Fibroblast of skin of left biceps (primary cell): ENCODE measurements around the gene C3orf49.

Experiments used
- DNase-seq, 2 experiments: peaks; one replicate each; pipeline ENCODE4 v3.0.0-alpha.2; 2013; ENCODE audit warnings: low read depth in 2 of 2

C3orf49 gene

DNA sequence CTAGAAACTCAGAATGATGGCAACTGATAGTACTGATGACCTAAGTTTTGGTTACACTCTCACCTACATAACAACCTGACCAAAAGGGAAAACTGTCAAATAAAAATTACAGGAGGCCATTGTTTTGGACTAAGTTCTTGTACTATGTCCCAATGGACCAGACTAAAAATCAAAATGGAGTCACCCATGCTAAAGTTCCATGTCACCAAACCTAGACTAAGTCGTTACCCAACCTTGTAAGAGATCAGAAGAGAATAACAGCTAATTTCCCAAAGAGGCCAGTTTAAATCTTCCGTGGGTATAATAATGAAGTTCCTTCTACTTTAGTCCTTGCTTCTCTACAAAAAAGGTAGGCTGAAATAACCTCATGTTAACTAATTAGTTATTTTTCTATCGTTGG lies 32.2 kb downstream of the C3orf49 start:
- DNase-seq: no peak

DNA sequence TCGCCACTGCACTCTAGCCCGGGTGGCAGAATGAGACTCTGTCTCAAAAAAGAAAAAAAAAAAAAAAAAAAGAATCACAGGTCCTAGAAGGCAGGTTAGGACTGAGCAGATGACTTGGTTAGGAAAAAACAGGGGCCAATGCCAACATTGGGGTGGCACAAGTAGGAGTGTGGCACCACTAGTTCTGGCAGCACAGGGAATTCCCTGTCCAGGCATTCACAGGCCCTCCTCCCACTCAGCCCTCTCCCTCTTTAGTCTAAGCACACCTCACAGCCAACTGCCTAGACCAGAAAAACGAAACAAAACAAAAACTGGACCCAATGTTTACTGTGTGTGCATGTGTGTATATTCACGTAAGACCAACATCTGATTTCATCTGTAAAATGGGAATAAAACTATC lies 34.0 kb downstream of the C3orf49 start:
- DNase-seq: no peak

DNA sequence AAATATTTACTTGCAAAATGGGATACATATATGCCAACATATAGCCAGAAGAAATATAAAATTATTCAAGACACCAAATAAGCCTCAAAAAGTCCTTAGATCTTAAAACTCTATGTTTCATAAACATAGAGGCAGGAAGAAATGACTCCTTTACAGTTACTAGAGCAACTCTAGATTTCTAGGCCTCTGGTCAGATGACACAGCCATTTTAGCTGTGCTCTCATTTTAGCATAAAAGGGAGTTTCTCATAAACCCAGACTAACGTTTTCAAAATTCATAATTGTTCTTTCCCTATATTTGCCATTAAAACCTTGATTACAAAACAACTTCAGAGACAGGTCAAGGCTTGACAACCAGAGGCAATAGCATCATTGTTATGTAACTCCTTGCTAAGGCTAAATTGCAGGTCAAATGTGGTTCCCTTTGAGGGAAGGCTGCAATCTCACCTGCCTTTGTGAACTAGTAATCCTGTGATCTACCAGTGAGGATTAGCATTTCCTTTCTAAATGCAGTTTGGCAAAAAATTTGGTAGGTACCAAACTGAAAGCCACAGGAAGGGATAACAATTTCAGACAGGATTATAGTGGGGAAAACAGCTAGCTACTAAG lies 36.3 kb downstream of the C3orf49 start:
- no peak for DNase-seq

DNA sequence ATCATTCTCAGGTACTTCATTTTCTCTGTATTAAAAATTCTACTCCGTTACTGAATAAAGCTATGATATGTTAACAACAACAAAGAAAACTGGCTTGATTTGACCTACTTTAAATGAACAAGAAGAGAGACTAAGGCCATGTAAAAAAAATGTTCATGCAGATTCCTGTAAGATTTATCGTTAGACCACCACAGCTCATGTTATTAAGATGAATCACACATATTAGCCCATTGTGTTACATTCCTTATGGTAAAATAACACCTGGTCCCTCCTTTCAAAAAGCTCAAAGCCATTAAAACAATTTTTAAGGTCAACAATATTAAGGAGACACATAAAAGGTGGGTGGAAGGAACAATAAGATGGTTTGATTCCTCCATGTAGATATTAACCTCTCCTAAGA lies 38.2 kb downstream of the C3orf49 start:
- no peak for DNase-seq

DNA sequence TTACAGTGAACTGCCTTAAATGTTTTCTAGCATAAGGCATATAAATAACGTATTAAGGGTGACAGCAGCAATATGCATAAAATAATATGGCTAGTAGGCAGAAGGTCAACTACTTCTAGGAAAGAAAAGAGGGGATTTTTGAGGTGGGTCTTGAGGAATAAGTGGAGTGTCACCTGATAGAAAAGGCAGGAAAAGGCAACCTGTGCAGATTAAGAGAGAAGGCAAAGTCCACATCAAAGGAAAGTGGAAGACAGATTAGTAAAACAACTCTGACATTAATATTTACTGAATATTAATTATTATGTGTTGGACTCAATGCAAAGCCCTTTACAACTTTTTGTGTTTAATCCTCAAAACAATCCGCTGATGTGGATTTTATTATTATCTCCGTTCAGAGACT lies 41.7 kb downstream of the C3orf49 start:
- no peak for DNase-seq

DNA sequence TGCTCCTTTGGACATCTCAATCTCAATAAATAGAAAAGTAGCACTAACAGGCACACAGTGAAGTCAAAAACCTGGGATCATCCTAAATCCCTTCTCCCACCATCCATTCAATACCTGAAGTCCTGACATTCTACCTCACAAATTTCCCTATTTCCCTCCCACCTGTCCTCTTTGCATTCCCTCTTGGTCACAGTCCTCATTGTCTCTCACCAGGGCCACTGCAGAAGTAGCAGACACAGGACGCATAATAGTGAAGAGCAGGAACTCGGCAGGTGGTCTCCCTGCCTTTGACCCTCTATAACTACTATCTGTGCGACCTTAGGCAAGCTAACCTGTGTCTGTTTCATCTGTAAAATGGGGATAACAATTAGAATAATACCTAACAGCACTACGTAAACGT lies 42.2 kb downstream of the C3orf49 start:
- DNase-seq: no peak

DNA sequence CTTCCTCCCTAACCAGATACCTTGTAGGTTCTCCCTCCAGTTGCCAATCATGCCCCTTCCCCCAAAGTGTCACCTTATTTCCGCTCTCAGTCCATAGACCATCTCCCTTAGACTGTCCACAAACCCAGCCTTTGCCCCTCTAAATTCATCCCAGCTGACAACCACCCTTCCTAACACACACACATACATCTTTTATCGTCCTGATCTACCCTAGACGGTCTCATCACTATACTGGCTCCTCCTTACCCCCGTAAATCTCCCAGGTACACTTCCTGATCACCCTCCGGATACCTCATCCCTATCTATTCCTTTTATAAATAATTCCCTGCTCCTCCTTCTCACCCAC lies 43.7 kb downstream of the C3orf49 start:
- DNase-seq: no peak

DNA sequence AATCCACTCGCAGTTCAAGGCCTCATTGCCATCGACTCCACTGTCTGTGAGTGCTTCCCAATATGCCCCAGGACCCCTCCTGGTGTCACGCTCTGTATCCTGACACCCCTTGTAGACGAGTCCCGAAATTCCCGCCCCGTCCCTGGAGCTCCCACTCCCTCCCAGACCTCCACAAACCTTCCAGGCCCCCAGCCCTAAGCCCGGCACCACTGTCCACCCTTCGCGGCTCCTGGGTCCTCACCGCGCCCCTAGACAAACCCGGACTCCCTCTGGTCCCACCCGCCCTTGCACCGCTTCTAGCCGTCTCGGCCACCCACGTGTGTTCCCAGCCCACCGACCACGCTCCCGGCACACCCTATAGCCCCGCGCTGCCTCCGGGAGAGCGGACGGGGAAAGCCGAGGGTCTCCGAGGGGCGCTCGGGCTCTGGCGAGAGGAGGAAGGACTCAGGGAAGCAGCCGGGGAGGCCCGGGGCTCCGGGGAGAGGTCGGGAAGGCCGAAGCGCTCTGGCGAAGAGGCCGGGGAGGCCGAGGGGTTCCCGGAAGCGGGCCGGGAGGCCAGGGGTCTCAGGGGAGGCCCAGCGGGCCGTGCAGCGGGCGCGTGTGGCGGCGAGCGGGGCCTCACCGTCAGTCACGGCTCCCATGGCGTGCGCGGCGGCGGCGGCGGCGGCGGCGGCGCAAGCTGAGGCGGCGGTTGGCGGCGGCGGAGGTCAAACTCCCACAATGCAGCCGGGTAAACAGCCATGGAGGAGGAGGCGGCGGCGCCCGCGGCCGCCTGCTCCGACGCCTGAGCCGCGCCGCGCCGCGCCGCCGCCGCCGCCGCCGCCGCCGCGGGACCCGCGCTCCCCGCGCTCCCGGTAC lies 44.3 kb downstream of the C3orf49 start, which contains the start of the genes ATXN7 and THOC7:
Gene ATXN7 (plus strand): TSS at position 718 of the 858 bp plus-strand sequence. CDS start 48,732 bp downstream, outside the sequence.
Gene THOC7 (minus strand): TSS at position 656 of the 858 bp plus-strand sequence. CDS start 15 bp downstream, at position 641.
- no peak for DNase-seq

DNA sequence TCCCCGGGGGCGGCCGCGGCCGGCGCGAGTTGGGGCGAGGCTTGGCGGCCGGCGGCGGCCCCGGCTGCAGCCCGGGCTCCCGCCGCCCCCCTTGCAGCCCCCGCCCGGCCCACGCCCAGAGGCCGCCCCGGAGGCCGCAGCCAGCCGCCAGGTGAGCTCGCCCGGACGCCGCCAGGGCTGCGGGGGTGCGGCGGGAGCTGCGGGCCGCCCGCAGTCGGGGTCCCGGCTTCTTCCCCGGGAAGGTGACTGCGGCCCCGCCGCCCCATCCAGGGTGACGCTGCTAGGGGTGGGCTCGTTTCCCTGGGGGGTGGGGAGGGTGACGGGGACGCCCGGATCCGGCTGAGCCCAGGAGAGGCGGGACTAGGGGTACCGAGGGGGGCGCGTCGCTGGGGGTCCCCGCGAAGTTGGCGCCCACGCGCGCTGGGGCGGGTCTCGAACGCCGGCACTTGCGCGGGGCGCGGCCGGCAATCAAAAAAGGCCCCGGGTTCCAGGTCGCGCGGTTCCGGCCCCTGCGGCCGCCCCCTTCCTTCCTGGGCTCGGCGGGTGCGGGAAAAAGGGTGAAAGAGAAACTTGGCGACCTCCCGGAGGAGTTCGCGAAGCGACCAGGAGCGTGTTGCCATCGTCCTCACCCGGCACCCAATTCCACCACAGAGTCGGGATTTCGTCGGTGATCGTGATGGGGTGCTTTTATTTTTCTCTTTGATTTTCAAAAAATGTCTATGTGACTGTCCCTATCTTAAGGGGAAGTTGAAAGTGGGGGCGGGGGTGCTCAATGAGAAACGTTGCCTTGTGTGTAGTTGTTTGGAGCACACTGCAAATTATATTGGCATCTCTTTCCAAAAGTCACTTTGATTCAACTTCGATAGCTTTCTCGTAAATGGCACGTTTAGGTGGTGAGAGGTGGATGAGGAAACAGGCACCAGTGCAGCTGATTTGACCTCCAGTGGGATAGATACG lies 45.2 kb downstream of the C3orf49 start:
- DNase-seq: no peak

DNA sequence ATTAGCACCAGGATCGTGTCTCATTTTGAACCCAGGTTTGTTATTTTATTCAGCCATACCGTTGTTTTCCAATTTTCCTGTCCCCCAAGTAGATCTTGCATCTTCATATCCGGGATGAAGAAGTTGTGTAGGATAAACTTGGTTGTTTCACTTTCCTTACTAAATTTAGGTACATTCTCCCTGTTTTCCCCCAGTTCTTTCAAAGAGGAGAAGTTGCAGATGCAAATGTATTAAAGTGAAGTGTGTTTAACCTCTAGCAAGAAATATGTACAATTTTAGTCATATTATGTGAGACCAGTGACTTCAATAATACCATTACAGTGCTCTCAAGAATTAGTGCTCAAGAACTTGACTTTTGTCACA lies 45.8 kb downstream of the C3orf49 start:
- DNase-seq: no peak

DNA sequence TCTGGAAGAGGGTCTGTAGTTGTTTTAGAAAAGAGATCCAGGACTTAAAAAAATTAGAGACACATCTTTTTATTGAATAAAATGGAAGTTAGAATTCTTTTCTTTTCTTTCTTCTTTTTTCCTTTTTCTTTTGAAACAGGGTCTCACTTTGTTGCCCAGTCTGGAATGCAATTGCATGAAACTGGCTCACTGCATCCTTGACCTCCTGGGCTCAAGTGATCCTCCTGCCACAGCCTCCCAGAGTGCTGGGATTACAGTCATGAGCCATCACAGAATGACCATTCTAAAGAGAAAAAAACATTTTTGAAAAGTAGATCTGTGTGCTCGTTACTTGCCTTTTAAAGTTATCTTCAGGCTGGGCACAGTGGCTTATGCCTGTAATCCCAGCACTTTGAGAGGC lies 48.1 kb downstream of the C3orf49 start:
- no peak for DNase-seq

DNA sequence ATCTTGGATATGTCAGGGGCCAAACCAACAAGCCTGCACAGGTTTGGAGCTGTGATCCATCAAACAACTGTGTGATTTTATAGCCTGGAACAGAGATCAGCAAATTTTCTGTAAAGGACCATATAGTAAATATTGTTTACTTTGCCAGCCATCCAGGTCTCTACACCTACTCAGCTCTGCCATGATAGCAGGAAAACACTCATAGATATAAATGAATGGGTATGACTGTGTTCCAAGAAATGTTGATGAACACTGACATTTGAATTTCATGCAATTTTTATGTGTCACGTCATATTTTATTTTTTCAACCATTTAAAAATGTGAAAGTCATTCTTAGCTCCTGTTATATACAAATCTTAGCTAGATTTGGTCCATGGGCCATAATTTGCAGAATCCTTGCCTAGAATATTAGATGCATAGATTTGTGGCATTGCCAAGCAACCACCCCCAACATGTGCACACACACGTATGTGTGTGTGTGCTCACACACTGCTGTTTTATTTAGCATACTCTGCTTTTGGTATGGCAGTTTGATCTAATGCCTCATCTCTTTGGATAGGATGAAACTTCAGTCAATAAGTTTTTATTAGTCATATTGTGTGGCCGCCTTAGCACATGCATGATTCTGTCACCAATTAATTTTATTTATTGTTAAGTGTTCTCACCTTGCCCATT lies 51.0 kb downstream of the C3orf49 start:
- DNase-seq: no peak

DNA sequence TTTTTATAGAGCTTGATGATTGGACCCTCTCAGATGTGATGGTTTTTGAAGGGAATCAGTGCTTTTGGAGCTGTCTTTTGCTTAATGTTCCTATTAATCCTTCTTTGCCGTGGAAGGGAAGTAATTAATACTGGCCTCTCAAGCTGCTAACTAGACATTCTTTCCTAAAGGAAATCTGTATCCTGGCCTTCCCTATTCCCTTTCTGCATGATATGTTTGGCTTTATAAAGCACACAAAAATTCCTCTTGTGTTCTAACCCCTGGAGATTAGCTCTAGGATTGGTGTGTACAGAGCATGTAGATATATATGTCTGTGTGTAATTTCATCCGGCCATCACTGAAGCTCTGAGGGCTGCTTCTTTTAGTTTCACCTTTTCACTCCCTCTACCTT lies 51.5 kb downstream of the C3orf49 start:
- DNase-seq: no peak

DNA sequence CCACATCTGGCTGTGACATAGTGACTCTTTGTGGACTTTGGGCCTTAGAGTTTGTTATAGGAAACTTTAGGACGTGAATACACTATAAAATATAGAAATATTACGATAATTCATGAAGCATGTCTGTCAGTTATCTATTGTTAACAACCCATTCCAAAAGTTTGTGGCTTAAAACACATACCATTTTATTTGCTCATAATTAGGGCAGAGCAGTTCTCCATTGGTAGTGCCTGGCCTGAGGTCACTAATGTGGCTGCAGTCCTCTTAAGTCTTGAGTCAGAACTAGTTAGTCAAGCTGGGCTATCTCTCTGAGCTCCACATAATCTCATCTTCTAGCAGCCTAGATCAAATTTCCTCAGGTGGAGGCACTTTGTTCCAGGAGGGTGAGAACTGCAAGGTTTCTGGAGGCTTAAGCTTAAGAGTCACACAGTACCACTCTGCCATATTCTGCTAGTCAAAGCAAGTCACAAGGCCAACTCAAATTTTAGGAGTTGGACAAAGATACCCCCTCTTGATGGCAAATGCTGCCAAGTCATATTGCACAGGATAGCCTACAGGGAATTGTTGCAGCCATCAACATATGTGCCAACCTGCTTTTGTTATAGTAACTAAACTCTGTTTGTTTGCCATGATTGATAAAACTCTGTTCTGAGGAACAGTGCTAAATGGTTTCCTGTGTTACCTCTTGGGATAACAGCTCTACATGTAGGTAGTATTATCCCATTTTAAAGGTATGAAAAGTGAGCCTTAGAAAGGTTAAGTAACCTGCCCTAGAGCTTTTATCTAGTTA lies 53.2 kb downstream of the C3orf49 start:
- peak; percentile 27 to 32 for DNase-seq

DNA sequence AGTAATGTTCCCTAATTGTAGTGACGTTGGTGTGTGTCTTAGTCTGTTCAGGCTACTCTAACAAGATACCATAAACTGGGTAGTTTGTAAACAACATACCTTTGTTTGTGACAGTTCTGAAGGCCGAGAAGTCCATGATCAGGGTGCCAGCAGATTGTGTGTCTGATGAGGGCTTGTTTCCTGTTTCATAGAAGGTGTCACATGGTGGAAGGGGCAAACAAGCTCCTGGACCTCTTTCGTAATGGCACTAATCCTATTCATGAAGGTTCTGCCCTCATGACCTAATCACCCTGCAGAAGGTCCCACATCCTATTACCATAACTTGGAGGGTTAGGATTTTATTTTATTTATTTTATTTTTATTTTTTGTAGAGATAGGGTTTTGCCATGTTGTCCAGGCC lies 55.7 kb downstream of the C3orf49 start:
- no peak for DNase-seq

DNA sequence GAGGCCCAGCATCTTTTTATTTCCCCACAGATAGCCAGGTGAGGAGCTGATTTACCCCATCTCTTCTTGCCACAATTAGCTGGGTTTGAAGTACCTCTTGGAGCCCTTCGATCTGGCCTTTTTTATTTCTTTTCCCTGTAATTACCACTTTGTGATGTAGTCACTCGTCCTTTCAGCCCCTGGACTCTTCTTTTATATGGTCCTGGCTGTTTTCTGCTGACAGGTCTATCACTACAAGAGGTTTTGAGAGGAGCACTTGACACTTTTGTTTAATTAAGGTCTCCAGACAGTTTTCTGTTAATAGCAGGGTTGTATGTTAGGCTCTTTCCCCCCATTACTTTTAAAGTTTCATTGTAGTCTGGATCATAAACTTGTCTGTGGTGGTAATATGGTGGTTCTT lies 56.4 kb downstream of the C3orf49 start:
- no peak for DNase-seq

DNA sequence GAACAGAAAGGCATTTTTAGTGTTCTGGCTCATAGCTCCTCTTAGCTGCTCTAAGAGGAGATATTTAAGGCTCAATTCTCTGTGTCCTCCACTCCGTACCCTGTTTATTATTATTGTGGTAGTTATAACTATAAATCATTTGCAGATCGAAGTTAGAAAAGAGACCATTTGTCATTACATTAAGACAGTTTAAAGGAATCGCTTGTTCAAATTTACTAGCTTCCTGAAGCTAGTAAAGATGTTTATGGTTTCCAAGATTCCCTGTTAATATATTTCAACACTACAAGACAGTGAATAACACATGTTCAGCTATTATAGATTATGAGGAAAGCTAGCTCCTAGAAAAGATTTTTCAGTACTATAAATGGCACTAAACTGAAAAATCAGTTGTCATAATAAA lies 57.2 kb downstream of the C3orf49 start:
- no peak for DNase-seq

DNA sequence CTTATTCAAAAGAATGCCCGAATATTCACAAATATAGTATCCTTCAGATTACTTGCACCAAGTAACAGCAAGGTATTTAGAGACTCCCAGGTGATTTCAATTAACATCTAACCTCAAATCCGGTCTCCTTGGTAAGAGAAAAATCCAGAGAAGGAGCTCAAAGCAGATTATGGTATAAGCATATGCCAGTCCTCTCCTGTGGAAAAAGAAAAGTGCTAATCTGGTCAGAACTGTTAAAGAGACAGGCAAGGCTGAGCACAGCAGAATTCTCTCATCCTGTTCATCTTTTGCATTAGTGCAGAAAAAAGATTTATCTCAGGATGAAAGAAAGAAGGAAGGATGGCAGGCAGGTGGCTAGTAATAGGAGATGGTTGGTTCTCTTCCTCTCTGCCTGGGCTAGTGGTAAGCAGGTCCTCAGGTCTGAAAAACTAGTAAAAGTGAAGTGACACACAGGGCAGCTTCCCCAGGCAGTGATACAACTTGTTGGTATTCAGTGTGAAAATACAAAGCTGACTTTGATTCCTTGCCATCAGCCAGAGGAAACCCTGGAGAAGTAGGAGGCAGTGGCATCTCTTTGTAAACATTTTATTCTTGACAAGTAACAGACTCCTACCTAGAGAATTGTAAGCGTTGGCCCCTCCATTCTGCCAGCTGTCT lies 58.8 kb downstream of the C3orf49 start:
- no peak for DNase-seq

DNA sequence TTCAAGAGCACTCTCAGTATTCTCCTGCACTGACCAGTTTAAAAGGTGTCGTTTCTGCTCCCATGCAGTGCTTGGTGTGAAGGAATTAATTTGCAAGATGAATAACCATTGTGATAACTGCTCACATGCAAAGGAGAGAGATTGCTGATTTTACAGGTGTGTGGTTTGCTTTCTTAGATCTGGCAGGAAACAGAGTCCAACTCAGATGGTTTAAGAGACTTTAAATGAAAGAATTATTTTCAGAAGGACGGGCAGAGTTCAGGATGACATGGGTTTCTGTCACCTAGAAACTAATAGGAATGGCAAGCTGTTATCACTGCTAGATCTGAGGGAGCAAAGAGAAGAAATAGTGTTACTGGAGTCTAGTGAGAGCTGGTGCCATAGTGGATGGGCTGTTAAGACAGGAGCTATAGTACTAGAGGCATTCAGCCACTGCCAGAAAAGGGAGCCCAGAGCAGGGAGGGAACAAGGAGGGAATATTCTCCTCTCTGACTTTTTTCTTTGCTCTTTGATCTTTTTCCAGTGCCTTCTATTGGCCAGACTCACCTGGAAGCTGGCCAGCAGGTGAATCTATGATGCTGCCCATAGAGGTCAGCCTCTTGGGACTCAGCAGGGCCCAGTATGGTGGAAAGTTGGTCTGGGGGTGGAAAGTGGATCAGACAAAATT lies 59.4 kb downstream of the C3orf49 start:
- no peak for DNase-seq

DNA sequence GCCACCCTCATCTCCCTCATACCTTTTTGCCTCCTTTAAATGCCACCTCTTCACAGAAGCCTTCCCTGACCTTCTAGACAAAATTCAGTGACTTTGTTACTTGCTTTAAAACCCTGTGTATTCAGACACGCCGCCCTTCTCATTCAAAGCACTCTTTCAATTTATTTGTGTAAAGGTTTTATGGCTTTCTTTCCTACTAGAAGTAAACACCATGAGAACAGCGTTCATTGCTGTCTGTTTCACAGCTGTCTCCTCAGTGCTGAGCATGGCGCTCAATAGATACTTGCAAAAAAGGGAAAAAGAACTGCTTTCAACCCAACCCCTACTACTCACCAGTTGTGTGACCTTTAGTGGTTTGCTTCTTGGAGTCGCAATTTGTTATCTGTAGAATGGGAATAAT lies 61.6 kb downstream of the C3orf49 start:
- DNase-seq: no peak
